ENCODE measurements around the gene STIM2.
A peak's percentile ranks its signal among the peaks of the same experiment; 100 is the strongest.

STIM2 gene

GRCh38 chr4:26837993-26838842 lies 22.4 kb upstream of the STIM2 start:
- no peak for DNase-seq

DNA sequence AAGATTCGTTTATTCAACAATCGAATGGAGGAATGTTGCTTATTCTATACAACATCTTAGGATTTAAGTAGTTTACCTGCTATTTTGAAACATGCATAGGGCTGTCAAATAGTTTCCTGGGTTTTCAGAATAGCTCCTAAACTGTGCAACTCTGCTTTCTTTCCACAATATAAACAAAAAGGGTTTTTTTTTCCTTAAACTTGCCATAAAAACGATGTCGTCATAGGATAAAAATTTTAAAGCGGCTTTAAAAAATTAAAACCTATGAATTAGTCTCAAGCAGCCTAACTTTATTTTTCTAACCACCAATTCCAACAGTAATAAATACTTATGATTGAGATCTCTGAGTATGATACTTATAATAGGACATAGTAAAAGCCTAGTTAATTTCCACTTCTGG lies 21.6 kb upstream of the STIM2 start:
- no peak for DNase-seq

DNA sequence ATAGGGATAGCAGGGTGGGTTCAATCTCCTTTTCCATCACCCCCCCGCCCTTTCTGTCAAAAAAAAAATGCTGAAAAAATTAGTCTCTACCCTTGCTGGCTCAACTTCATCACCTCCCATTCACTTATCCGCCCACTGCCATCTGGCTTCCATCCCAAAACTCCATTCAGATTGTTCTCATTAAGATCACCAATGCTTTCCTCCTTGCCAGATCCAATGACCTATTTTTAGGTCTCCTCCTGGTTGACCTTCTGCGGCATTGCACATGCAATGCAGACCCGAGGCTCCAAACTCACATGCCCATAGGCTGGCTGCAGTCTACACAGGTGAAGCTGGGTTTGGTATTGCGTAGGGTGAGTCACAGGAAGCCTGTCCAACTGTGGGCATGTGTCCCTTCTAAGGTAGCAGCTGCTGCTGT lies 21.1 kb upstream of the STIM2 start:
- no peak for DNase-seq

GRCh38 chr4:26840786-26841185 lies 19.9 kb upstream of the STIM2 start:
- DNase-seq: no peak

DNA sequence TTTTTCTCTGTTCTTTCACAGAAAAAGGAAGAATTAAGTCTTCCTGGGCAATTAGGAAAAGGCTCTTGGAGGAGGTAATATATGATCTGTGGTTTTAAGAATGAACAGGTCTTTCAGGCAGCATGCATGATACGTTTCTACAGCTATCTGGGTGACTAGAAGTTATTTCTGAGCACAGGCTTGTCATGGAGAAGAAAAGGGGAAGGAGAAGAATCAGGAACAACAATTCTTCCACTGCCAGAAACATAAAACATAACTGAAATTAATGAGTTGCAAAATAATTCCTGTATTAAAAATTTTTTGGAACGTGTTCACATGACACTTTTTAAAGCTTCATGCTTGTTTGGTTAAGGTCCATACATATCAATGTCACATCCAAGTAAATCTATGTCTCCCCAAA lies 17.7 kb upstream of the STIM2 start:
- no peak for DNase-seq

DNA sequence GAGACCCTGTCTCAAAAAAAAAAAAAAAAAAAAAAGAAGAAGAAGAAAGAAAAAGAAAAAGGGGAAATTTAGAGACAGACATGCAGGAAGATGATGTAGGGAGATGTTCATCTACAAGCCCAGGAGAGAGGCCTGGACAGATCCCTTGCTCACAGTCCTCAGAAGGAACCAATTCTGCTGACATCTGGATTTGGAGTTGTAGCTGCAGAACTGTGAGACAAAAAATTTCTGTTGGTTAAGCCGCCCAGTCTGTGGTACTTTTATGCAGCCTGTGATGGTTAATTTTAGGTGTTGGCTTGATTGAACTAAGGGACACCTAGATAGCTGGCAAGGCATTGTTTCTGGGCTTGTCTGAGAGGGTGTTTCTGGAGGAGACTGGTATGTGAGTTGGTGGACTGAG lies 10.1 kb upstream of the STIM2 start:
- DNase-seq: no peak

GRCh38 chr4:26851129-26851528 lies 9.5 kb upstream of the STIM2 start:
- no peak for DNase-seq

DNA sequence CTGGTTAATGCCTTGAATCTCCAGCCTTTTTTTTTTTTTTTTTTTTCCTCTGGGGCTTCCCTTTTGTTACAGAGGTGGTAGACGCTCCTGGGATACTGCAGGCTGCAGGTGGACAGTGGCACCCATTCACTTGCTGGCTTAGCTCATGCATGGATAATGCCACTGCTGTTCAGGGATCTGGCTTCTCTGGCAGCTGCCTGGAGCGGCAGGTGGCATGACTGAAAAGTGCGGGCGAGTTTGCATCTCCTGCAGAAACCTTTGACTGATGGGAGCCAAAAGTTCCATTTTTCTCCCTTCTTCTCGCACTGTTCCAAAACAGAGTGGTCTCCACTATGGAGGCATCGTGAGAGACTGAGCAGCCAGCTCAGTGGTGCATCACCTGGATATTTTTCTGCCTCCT lies 5.9 kb upstream of the STIM2 start:
- DNase-seq: no peak

GRCh38 chr4:26856906-26857277 lies 3.7 kb upstream of the STIM2 start:
- no peak for DNase-seq

DNA sequence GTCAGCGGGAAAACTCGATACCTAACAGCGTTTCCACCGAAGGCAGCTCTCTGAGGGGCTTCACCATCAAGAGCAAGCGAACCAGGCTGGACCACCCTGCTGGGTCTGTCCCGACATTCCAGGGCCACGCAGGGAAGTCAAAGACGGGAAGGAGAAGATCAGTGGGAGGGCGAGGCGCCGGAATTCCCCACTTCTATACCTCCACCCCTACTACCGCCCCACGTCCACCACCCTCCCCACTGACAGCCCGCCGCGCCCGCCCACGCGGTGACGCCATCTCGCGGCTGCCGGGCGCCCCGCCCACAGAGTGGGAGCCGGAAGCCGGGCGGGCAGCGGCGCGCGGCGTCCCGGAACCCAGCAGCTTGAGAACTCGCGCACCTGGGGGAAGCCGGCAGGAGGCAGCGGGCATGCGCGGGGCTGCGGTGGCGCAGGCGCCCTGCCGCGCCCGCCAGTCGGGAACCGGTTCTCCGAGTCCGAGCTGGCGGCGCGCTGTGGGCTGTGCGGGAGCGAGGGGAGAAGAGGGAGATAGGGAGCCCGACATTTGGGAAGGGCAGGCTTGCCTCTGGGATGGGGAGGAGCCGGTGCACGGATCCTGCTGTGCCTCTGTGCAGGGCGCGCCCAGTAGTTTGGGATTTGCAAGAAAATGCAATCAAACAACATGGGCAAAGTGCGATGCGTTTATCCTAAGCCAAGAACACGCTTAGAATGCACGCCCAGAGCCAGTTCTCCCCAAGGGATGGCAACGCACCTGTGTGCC lies 3.2 kb upstream of the STIM2 start:
- peak; percentile 69 for DNase-seq

DNA sequence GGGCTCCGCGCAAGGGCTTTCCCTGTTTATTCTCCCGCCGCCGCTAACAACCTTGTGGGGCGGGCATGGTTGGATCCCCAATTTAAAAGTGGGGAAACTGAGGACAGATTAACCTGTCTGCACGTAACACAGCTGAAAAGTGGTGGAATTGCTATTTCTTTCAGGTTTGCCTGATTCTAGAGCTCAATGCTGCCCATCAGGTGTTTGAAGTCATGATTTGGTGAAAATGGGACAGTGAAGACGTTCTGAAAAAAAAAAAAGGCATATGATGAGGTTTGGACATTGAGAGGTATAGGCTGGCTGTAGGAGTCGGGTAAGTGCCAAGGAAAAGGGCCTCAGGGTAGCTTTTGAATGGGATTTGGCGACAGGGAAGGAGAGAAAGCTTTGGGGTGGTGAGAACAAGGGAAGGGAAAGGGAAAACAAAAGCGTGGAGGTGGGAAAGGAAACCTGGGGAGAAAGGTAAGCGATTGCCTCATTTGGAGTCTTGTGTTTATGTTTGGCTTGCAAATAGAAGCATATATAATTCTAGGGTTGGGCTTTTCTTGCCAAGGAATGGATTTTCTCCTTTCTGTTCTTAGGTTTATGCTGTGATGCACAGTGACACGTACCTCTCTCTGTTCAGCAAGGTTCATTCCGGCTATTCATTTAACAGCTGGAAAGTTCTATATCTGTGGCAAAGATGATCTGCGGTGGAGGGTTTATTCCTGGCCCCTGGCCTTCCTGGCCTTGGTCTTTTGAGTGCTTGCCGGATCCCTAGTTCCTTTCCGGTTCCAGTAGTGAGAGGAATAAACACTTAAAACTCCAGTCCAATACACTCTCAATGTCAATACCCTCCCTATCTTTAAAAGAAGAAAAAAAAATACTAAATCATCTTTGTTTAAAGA lies 2.4 kb upstream of the STIM2 start:
- DNase-seq: no peak

GRCh38 chr4:26858947-26859401 lies 1.7 kb upstream of the STIM2 start:
- no peak for DNase-seq

- DNase-seq: no peak
Measured at GRCh38 chr4:26859762-26860156, 882 bp upstream of the STIM2 start.

GRCh38 chr4:26860922-26861433 lies 337 bp downstream of the STIM2 start:
- DNase-seq: no peak

GRCh38 chr4:26861434-26862186 lies 969 bp downstream of the STIM2 start:
- no peak for DNase-seq

DNA sequence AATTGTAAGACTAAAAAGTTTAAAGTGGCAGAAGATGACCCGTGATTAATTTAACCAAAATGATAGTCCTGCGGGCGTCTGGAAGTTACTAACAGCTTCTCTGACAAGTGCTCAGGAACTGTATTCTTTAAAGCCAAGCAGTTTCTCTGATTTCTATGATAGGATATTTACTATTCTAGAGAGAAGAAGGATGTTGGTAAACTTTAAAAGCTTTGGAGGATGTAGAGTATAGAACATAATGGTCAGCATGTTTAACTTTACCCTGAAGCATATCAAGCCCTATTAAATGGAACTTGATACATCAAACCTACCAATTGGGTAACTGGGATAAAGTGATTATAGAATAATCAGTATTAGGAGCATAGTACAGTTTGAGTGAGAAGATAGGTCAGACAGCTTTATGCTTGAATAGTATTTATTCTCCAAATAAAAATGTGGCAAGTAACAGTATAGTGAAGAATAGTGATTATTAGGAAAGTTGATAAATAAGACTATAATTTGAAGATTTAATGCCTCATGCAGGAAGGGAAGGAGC lies 1.8 kb downstream of the STIM2 start:
- DNase-seq: no peak

DNA sequence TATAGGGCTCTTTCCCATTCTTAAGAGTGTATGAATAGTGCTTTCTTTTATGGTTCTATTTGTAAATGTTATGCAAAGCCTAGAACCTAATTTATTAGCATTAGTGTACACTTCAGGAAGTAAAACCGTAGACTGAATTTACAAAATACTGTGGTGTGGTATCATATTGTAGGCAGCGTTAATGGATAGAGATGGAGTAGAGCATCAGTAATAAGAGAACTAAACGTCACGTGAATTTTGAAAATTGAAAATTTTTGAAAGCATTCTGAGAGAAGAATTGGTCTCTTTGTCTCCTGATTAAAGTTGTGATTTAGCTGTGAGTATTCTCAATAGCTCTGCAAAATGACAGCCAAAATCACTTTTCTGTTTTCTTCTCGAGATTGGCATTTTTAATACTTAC lies 2.9 kb downstream of the STIM2 start:
- DNase-seq: no peak

- no peak for DNase-seq
Measured at GRCh38 chr4:26864899-26865298, 4.3 kb downstream of the STIM2 start.

DNA sequence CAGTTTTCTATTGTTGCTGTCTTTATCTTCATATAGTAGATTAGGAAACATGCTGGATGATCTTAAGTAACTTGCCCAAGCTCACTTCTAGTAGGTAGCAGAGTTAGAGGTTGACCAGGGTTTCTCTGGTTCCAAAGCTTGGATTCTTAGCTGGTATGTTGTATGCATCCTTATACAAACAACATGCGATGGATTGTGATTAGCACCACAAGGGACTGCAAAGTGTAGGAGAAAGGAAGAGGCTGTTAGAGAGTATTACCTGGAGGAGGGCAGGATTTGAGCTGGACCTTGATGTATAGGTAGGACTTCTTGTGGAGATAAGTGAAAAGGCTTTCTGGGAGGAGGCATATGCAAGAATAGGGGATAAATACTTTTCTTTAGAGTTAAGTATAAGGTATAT lies 5.6 kb downstream of the STIM2 start:
- DNase-seq: no peak

GRCh38 chr4:26866781-26867180 lies 6.1 kb downstream of the STIM2 start:
- no peak for DNase-seq

- DNase-seq: no peak
Measured at GRCh38 chr4:26867914-26868684, 7.5 kb downstream of the STIM2 start.

Measured in NCI-H1048 (cell line).